Right ventricle myocardium superior (tissue), 1 donor: ENCODE measurements around the gene SIX4. TPM values are rescaled to one million over a fixed set of nuclear protein-coding genes. Genes with fewer than 3 reads are reported as not detected.

ENCODE experiments used
- ATAC-seq: fragments of 200-7000 bp; cut with Tn5 transposase; one replicate; pipeline ENCODE4 v1.9.1; 2020; ENCODE audit warnings: mild to moderate bottlenecking; ENCODE audit not compliant: poor library complexity
- DNase-seq: peaks from one replicate; pipeline ENCODE4 v3.0.0-alpha.2; 2020
- intact Hi-C: fragments of 100-400 bp; cut with DNase I; formaldehyde crosslinking; loops from one replicate; pipeline ENCODE4 v1.11.2; 2022
- total RNA-seq: library from RNA; stranded (reverse); fragmentation: NEBNext Ultra II Directional; extraction: Animal tissue kit (Norgen Biotek cat#: 25700); gene quantifications from one replicate; pipeline ENCODE4 v1.2.1, GENCODE V29; 2021
- donor health status: DM: no; HTN: yes; CAD: no; lungs with severe emphysema.

Gene SIX4
- total RNA-seq, 1 donor from 2014 or later: 1.6 TPM

DNA sequence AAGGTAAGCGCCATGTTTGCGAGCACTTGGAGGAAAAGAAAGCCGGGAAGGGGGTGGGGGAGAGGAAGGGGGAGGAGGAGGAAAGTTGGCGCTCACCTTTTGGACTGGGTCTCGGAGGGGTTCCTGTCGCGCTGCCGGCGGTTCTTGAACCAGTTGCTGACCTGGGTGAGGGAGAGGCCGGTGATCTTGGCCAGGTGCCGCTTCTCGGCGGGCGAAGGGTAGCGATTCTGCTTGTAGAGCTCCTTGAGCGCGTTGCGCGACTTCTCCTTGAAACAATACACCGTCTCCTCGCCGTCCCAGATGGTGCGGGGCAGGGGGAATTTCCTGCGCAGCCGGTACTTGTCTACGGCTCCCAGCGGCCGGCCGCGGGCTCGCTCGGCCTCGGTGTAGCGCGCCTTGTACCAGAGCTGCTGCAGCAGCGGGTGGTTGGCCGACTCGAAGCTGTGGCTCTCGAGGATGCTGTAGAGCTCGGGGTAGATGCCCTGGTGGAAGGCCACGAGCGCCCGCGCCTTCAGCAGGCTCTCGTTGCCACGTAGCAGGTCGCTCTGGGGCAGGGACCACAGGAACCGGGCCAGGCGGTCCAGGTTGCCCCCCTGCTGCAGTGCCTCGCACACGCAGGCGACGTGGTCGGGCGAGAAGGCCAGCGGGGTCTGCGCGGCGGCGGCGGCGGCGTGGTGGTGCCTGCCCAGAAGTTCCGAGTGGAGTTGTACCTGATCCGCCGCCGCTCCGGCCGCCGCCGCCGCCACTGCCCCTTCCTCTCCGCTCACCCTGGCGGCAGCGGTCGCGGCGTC, 840 bp downstream of the SIX4 start:
- DNase-seq: peak; percentile 54
- ATAC-seq: peak; percentile 63
- intact Hi-C loops: no loop called here

DNA sequence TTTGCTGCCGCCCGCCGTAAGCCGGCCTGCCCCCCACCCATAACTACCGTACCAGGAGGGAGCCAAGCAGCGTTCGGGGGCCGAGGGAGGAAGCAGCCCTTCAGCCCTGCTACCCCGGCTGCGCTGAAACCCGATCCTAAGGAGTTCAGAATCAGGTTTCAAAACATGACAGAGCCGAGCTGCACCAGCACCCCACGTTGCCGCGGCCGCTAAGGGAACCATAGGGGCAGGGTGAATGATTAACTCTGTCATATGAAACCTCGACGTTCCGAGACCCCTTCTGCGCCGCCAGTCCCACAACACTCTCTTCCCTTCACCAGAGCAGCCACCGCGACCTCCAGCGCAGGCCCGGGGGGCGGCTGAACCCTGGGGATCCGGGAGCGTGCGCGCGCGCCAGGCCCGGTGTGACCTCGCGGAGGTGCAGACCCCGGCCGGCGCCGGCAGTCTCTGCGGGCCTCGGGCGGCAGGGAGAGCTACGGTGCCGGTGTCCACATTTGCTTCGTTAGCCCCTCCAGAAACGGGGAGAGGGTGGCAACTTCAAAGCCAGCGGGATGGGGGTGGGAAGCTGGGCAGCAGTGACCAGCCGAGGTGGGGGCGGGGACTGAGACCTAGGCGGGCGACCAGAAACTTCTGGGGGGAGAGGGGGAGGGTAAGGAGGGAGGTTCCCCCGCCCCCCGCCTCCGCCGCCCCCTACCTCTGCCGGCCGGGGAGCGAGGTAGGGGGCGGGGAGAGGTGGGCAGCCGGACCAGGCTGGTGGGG, 1.6 kb downstream of the SIX4 start:
- ATAC-seq (peak; percentile 16), DNase-seq (peak; percentile 40)
- intact Hi-C loops: no loop called here

DNA sequence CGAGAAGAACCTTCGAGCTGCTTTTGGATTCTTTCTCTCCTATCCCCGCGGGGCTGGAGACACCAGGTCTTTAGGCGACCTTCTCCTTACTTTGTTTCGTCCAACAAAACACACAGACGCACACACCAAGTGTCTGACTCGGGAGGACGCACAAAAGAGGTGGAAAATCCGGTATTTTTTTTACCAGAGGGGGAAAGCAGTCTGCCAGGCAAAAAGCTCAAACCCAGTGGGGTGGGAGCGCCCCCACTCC, 2.1 kb downstream of the SIX4 start:
- intact Hi-C loops: no loop called here
- ATAC-seq: no peak

GRCh38 chr14:60721326-60722106, 2.6 kb downstream of the SIX4 start:
- intact Hi-C loops: no loop called here
- ATAC-seq: peak; percentile 72
- DNase-seq: peak; percentile 46

More for the DNA sequence above, 2.1 kb downstream of the SIX4 start:
- DNase-seq: no peak

- intact Hi-C loops: no loop called here
- ATAC-seq (no peak), DNase-seq (no peak)
Observed at GRCh38 chr14:60720962-60721325, 3.2 kb downstream of the SIX4 start.

GRCh38 chr14:60720391-60720790, 3.8 kb downstream of the SIX4 start:
- DNase-seq (no peak), ATAC-seq (no peak)
- intact Hi-C loops: no loop called here

GRCh38 chr14:60713513-60713912, 10.6 kb downstream of the SIX4 start:
- intact Hi-C loops: no loop called here
- ATAC-seq (no peak), DNase-seq (no peak)

- intact Hi-C loops: no loop called here
- no peak for DNase-seq
- no peak for ATAC-seq
Observed at GRCh38 chr14:60710494-60710893, 13.7 kb downstream of the SIX4 start.

DNA sequence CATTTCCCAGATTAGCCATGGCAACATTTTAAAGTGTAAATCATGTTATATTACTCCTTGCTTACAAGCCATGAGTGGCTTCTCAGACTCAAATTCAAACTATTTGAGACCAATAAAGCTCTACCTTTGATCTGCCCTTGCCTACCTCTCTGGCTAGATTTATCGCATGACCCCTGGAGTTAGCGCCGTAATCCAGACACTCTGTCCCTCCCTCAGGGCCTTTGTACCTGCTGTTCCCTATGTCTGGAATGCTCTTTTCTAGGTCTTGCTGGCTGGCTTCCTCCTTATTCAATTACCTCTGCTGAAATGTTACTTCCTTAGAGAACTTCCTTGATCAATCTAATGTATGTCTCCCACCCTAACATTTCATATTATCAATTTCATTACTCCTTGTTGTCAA, 16.3 kb downstream of the SIX4 start:
- DNase-seq: no peak
- ATAC-seq: no peak
- intact Hi-C loops: no loop called here

DNA sequence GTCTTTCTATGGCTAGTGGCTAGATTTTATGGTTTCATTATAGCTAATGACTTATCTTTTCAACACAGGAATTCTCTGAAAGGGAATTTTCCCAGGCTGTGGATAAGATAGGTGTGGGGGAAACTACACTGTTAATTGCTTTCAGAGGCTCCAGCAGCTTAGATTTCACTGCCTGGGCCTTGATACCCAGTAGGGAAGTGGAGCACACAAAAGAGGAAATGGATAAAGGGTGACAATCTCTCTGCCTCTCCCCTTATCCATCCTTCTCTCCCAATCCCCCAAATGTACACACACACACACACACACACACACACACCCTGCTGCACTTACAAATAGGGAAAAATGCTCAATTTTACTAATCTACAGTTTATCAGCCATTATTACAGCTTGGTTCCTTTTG, 19.1 kb downstream of the SIX4 start:
- intact Hi-C loops: no loop called here
- no peak for DNase-seq
- ATAC-seq: no peak

DNA sequence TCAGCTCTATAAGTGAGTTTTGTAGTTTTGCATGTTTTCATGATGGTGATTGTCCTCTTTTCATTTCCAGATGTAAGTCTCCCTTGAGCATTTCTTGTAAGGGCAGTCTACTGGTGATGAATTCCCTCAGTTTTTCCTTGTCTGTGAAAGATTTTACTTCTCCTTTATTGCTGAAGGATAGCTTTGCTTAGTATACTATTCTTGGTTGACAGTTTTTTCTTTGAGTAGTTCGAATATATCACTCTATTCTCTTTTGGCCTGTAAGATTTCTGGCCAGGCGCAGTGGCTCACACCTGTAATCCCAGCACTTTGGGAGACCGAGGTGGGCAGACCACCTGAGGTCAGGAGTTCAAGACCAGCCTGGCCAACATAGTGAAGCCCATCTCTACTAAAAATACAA, 23.6 kb downstream of the SIX4 start:
- no peak for ATAC-seq
- no peak for DNase-seq
- intact Hi-C loops: no loop called here

- ATAC-seq (no peak), DNase-seq (no peak)
- intact Hi-C loops: no loop called here
Observed at GRCh38 chr14:60695327-60695726, 28.8 kb downstream of the SIX4 start.

DNA sequence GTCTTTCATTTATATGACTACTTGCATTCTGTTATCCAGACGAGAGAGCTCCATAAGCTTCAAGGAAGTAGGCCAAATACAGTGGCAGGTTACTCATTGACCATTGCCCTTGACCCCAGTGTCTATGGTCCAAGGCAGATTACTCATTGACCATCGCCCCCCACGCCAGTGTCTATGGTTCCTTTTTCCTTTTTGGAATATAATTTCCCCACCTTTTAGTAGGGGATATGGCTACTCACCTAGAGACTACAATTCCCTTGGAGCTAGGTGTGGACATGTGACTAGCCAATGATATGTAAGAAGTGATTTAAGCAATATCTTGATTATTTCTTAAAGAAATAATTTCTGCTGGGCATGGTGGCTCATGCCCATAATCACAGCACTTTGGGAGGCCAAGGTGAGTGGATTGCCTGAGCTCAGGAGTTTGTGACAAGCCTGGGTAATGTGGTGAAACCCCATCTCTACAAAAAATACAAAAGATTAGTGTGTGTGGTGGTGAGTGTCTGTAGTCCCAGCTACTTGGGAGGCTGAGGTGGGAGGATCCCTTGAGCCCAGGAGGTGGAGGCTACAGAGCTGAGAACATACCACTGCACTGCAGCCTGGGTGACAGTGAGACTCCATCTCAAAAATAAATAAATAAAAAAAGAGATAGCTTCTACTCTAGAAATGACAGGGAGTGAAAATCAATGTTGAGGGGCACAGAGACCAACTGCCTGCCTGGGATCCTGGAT, 32.6 kb downstream of the SIX4 start:
- intact Hi-C loops: no loop called here
- ATAC-seq: no peak
- DNase-seq: no peak

DNA sequence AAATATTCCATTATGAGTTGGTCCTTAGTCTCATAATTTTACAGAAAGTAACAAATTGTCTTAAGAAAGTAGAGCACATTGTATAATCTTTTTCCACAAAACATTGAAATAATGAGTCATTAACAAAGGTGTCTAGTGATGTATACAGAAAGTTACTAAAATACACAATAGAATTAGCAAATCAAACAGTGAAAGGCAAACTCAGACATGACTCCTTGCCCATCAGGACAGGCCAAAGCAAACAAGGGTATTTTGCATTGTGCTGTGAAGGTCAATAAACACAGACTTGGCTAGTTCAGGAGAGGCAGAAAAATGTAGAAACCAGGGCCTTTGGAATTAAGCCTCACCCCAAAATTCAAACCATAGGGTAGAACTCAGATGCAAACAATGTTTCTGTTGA, 37.3 kb downstream of the SIX4 start:
- DNase-seq: no peak
- ATAC-seq: no peak
- intact Hi-C loops: no loop called here

GRCh38 chr14:60684203-60684602, 39.9 kb downstream of the SIX4 start:
- DNase-seq (no peak), ATAC-seq (no peak)
- intact Hi-C loops: no loop called here

DNA sequence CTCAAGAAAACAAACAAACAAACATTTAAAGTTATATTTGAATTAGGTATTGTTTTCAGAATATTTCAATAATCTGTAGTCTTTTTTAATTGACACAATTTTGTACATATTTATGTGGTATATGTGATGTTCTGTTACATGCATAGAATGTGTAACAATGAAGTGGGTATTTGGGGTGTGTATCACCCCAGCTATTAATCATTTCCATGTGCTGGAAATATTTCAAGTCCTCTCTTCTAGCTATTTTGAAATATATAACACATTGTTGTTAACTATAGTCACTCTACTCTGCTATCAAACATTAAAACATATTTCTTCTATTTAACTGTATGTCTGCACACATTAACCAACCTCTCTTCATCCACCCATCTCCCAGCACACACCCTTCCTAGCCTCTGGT, 42.9 kb downstream of the SIX4 start:
- intact Hi-C loops: no loop called here
- ATAC-seq: no peak
- no peak for DNase-seq

DNA sequence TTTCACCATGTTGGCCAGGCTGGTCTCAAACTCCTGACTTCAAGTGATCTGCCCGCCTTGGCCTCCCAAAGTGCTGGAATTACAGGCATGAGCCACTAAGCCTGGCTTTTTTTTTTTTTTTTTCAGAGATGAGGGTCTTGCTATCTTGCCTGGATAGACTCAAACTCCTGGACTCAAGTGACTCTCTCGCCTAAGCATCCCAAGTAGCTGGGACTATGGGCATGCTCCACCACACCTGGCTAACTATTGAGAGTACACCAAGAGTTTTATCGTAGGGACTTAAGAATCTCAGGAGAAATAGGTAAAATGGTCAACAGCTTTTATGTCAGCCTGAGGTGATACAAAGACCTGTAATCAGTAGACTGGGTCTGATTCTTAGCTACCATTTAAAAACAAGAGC, 43.6 kb downstream of the SIX4 start:
- intact Hi-C loops: no loop called here
- ATAC-seq (no peak), DNase-seq (no peak)

GRCh38 chr14:60679566-60680258, 44.4 kb downstream of the SIX4 start:
- DNase-seq (no peak), ATAC-seq (no peak)
- intact Hi-C loops: no loop called here

DNA sequence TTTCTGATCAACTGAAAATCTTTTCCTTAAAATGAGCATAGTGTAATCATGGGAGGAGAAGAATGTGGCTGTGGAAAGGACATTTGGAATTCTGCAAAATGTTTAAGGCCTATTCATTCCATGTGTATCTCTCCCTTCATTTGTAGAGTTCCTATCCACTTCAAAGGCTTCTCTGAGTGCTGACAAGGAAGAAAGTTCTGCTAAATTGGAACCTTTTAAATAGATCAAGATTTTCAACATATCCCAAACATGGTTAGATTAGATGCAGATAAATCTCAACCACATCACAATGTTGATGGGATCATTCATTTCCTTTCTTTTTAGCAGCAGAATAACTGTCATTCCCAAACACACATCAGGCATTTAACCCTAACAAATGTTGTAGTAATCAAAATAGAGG, 46.5 kb downstream of the SIX4 start:
- intact Hi-C loops: no loop called here
- ATAC-seq: no peak
- no peak for DNase-seq
